Dermis microvascular lymphatic vessel endothelial cell (primary cell): Measurements from ENCODE around the gene CLIC3. TPM values are rescaled to one million over a fixed set of nuclear protein-coding genes. Genes with fewer than 3 reads are reported as not detected.

ENCODE experiments used
- DNase-seq, 2 donors: peaks; one replicate each; pipeline versions ENCODE4 v3.0.0 to v3.0.0-alpha.2; 2010; ENCODE audit warnings: low read depth in 2 of 2
- total RNA-seq: library from RNA; depleted of rRNA; stranded (reverse); fragments of >200 nt; gene quantifications from 2 replicates; pipeline ENCODE4 v1.2.1, GENCODE V29; 2014

The CLIC3 gene
- total RNA-seq, 1 donor from 2014 or later: not detected

GRCh38 chr9:136952876-136953770, 43.2 kb downstream of the CLIC3 start:
- no peak for DNase-seq

- no peak for DNase-seq
These were observed 44.0 kb downstream of the CLIC3 start for GRCh38 chr9:136952321-136952850.

DNA sequence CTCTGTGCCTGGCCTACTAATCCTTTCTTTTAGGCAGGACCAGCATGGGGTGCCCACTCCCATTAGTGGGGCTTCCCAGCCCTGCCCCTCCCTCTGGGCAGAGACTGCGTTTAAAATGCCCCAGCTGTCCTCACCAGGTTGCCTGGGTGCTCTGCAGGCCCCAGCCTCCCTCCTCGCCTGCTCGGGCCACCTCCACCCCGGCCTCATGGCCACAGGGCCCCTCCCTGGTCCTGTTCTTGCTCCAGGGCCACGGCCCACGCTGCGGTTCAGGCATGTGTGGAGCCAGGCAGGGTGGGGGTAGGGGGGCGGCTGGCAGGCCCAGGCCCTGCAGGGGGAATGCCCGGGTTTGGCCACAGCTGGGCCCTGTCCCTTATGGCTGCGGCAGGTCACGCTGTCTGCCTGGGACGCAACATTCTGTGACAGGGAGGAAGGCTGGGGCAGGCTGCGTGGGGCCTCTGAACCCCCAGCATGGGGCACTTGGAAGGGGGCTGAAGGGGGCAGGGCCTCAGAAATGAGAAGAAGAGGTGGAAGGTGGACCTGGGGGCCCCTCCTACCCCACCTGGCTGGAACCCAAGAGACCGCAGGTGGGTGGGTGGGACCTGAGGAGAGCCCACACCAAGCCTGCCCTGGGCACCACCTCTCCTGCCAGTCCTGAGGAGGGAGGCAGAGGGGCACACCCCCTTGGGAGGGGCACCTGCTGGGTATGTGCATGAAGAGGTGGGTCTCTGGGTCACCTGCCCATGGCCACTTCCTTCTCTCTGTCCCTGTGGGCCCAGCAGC, 44.6 kb downstream of the CLIC3 start, which contains the start of gene LCN12:
Gene LCN12 (plus strand): TSS at position 733 of the 780 bp plus-strand sequence. CDS start 55 bp downstream, outside the sequence.
- DNase-seq: no peak

GRCh38 chr9:136950656-136951276, 45.6 kb downstream of the CLIC3 start:
- no peak for DNase-seq

DNA sequence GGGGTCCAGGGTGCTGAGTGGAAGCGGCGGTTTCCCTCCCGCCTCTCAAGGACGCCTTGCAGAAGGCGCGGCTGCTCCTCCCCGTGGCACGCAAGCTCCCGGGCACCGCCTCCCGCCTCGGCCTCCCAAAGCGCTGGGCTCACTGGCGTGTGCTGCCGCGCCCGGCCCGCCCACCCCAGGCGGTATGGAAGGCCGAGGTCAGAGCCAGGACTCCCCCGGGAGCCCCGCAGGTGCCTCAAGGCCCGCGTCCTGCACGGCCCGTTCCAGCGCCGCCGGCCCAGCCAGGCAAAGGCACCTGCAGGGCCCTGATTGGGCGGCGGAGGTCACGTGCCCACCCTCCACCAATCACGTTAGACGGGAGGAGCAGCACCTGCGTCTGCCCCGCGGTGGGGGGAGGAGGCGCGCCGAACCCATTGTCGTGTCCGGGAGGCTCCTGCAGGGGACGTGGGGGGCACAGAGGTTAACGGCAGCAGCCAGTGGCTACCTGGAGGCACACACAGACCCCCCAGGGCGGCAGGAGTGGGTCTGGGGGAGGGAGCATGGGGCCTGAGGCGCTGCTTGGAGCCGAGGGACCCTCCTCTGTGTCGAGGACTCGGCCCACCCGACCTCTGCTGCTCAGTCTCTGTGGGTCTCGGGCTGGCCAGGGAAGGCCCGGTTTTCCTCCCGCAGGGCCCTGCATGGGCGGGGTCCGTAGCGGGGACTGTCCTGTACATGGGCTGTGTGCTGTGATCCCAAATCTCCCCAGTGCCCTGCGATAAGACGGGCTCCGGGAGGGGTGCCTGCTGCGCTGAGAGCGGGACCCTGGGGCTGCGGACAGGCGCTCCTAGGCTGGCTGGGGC, 46.3 kb downstream of the CLIC3 start:
- DNase-seq: peak; percentile 81 to 97

GRCh38 chr9:136949239-136949816, 47.0 kb downstream of the CLIC3 start:
- DNase-seq: no peak

DNA sequence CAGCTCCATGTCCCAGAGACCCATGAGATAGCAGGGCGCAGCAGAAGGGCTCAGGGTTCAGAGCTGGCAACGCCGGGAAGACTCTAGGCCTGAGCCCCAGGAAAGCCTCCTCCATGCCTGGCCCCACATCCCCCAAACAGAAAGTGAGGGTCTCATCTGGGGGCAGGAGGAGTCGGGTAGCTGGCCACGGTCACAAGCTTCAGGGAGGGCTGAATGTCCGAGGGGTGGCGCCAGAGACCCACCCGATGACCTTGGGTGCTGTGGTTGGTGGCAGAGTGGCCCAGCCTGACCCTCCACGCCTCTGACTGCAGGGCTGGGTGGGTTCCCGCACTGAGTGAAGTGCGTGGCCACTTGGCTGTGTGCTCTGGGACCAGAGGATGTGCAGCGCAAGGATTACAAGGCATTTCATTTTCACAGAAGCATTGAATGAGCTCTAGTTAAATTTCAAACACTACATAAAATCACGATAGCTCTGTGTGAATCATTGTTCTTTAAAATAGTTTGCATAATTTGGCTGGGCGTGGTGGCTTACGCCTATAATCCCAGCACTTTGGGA, 48.3 kb downstream of the CLIC3 start:
- peak; percentile 10 to 49 for DNase-seq

GRCh38 chr9:136947028-136947891, 49.1 kb downstream of the CLIC3 start:
- no peak for DNase-seq

DNA sequence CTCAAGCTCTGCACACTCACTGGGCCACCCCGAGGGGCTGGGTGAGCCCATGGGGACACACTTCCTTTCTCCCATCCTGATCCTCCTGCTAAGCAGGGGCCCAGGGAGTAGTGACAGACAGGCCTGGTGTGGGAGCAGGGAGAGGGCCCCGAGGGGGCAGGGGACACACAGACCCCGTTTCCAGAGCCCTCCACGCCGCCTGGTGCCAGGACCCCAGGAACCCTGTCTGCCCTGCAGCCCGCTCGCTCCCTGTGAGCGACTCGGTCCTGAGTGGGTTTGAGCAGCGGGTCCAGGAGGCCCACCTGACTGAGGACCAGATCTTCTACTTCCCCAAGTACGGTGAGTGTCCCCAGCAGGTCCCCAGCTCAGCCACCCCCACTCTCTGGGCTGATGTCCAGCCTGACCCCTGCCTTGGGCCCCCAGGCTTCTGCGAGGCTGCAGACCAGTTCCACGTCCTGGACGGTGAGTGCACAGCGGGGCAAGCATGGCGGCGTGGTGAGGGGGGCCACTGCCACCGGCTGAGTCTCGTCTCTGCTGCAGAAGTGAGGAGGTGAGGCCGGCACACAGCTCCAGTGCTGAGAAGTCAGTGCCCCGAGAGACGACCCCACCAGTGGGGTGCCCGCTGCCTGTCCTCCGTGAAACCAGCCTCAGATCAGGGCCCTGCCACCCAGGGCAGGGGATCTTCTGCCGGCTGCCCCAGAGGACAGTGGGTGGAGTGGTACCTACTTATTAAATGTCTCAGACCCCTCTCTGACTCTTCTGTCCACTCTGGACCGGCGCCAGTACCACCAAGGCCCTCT, 49.9 kb downstream of the CLIC3 start:
- DNase-seq: no peak

DNA sequence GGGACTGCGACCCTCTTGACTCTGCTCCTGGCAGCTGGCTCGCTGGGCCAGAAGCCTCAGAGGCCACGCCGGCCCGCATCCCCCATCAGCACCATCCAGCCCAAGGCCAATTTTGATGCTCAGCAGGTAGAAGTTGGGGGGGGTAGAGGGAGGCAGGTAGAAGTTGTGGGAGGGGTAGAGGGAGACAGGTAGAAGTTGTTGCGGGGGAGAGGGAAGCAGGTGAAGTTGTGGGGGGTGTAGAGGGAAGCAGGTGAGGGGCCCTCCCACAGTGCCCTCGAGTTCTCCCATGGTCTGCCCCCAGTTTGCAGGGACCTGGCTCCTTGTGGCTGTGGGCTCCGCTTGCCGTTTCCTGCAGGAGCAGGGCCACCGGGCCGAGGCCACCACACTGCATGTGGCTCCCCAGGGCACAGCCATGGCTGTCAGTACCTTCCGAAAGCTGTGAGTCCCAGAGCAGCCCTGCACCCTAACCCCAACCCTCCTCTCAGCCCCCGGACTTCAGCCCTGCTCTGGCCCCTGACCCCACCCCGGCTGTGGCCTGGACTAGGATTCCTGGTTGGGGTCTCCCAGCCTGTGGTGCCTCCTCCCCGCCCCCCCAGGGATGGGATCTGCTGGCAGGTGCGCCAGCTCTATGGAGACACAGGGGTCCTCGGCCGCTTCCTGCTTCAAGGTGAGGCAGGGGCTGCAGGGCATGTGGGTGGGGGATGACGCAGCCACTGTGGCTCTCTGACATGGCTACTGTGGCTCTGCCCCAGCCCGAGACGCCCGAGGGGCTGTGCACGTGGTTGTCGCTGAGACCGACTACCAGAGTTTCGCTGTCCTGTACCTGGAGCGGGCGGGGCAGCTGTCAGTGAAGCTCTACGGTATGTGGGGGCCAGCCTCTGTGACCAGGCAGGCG, 50.8 kb downstream of the CLIC3 start:
- no peak for DNase-seq

Other genes starting within 250 kb of the CLIC3 start
- gene LCN6, start 248.0 kb downstream of the CLIC3 start, total RNA-seq: 0.13 TPM in 1 of 2 replicates, not detected in the other
- gene LCN8, start 238.3 kb downstream of the CLIC3 start, total RNA-seq: not detected in 2 replicates
- 0.13 TPM in 1 of 2 replicates, not detected in the other for gene LCN15, start 232.1 kb downstream of the CLIC3 start, total RNA-seq
- gene TMEM141, start 205.2 kb downstream of the CLIC3 start, total RNA-seq: 54.1 and 58.8 TPM in 2 replicates
- 0.26 and 0.51 TPM in 2 replicates for gene CCDC183, start 200.2 kb downstream of the CLIC3 start, total RNA-seq
- 51.1 and 67.6 TPM in 2 replicates for gene RABL6, start 188.6 kb downstream of the CLIC3 start, total RNA-seq
- gene AJM1, start 154.1 kb downstream of the CLIC3 start, total RNA-seq: 0.51 and 0.89 TPM in 2 replicates
- 207 and 242 TPM in 2 replicates for gene PHPT1, start 147.2 kb downstream of the CLIC3 start, total RNA-seq
- 0.64 and 1.1 TPM in 2 replicates for gene MAMDC4, start 144.2 kb downstream of the CLIC3 start, total RNA-seq
- 236 and 240 TPM in 2 replicates for gene EDF1, start 130.3 kb downstream of the CLIC3 start, total RNA-seq
- gene TRAF2, start 110.1 kb downstream of the CLIC3 start, total RNA-seq: 13.0 and 21.9 TPM in 2 replicates
- gene FBXW5, start 51.8 kb downstream of the CLIC3 start, total RNA-seq: 130 and 218 TPM in 2 replicates
- 0.51 and 0.77 TPM in 2 replicates for gene C8G, start 51.3 kb downstream of the CLIC3 start, total RNA-seq
- not detected in 2 replicates for gene LCN12, start 44.3 kb downstream of the CLIC3 start, total RNA-seq
- 0.13 and 0.25 TPM in 2 replicates for gene PTGDS, start 19.1 kb downstream of the CLIC3 start, total RNA-seq
- gene LCNL1, start 13.6 kb downstream of the CLIC3 start, total RNA-seq: not detected in 2 replicates
- gene PAXX, start 4.1 kb downstream of the CLIC3 start, total RNA-seq: 6.7 and 8.5 TPM in 2 replicates
- gene ABCA2, start 31.7 kb upstream of the CLIC3 start, total RNA-seq: 4.5 and 9.9 TPM in 2 replicates
- not detected in 2 replicates for gene FUT7, start 35.5 kb upstream of the CLIC3 start, total RNA-seq
- 10.0 and 14.4 TPM in 2 replicates for gene NPDC1, start 49.6 kb upstream of the CLIC3 start, total RNA-seq
- not detected in 2 replicates for gene ENTPD2, start 57.5 kb upstream of the CLIC3 start, total RNA-seq
- 5.1 and 10.3 TPM in 2 replicates for gene SAPCD2, start 74.0 kb upstream of the CLIC3 start, total RNA-seq
- gene UAP1L1, start 80.9 kb upstream of the CLIC3 start, total RNA-seq: 12.8 and 30.1 TPM in 2 replicates
- gene MAN1B1, start 90.4 kb upstream of the CLIC3 start, total RNA-seq: 42.7 and 56.8 TPM in 2 replicates
- gene DPP7, start 118.2 kb upstream of the CLIC3 start, total RNA-seq: 66.8 and 112 TPM in 2 replicates
- gene GRIN1, start 142.6 kb upstream of the CLIC3 start, total RNA-seq: 0.13 TPM in 1 of 2 replicates, not detected in the other
- 0.13 TPM in 1 of 2 replicates, not detected in the other for gene LRRC26, start 173.5 kb upstream of the CLIC3 start, total RNA-seq
- not detected in 2 replicates for gene TMEM210, start 175.5 kb upstream of the CLIC3 start, total RNA-seq
- 15.1 and 22.1 TPM in 2 replicates for gene ANAPC2, start 192.0 kb upstream of the CLIC3 start, total RNA-seq
- 90.5 and 93.1 TPM in 2 replicates for gene SSNA1, start 192.1 kb upstream of the CLIC3 start, total RNA-seq
- gene TPRN, start 204.2 kb upstream of the CLIC3 start, total RNA-seq: 3.3 and 4.4 TPM in 2 replicates
- 19.8 and 25.7 TPM in 2 replicates for gene TMEM203, start 209.1 kb upstream of the CLIC3 start, total RNA-seq
- gene NDOR1, start 209.1 kb upstream of the CLIC3 start, total RNA-seq: 2.4 and 3.2 TPM in 2 replicates
- gene RNF208, start 225.7 kb upstream of the CLIC3 start, total RNA-seq: under 0.01 and 0.13 TPM in 2 replicates
- 0.13 and 0.25 TPM in 2 replicates for gene CYSRT1, start 228.6 kb upstream of the CLIC3 start, total RNA-seq
- gene RNF224, start 230.9 kb upstream of the CLIC3 start, total RNA-seq: under 0.01 TPM in 1 of 2 replicates, not detected in the other
- gene SLC34A3, start 234.3 kb upstream of the CLIC3 start, total RNA-seq: not detected in 2 replicates
- gene TUBB4B, start 244.7 kb upstream of the CLIC3 start, total RNA-seq: 127 and 144 TPM in 2 replicates